ENCODE data around the gene CFAP43.

Gene CFAP43

DNA sequence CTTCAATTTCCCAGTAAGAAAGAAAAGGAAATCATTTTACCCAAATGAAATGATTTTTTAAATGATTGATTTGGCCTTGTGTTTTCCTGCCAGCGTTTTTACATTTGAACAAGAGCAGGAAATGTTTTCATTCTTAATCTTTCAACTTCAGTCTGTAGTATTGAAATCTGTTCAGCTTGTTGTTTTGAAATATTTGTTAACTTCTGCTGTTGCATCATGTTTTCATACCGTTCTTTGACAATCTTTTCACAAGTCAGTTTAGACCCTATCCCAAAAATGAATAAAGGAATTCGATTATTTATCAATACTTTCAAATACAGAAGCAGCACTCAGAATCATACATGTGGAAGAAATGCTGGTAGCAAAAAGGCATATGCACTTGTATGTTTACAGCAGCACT lies 102.1 kb downstream of the CFAP43 start:
- DNase-seq = no peak

DNA sequence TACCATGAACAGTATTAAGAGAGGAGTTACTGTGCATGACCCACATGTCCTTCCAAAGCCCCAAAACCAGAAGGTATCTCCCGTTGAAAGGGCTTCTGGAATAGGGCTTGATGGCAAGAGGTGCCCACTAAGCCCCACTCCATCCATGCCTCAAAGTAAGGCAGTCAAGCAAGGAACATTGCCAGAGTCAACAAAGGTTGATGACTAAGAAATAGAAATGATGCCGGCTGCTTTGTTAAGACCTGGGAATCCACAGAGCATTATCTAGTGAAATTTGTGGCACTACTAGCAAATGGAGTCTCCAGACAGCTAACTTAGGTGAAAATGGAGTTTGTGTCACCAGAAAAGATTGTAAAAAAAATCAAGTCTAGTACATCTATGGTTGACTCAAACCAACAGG lies 104.0 kb downstream of the CFAP43 start:
- DNase-seq = no peak

DNA sequence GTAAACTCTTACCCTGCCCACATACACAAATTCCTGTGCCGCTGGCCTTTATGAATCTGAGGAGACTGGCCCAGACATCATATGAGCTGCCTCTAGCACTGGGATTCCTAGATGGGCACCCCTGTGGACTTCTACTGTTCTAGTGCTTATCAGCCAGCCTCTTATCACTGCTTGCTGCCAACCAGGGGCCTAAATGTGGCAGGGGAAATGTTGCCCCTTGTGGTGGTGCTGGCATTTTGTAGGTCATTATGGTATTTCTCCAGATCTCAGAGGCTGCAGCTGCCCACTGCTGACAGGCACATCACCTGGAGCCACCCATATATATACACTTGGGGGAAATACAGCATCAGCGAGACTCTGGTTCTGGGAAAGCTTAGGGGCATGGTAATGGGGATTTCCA lies 104.8 kb downstream of the CFAP43 start:
- peak; percentile 36 for DNase-seq

GRCh38 chr10:104123397-104123796 lies 108.8 kb downstream of the CFAP43 start:
- peak; percentile 40 for DNase-seq

DNA sequence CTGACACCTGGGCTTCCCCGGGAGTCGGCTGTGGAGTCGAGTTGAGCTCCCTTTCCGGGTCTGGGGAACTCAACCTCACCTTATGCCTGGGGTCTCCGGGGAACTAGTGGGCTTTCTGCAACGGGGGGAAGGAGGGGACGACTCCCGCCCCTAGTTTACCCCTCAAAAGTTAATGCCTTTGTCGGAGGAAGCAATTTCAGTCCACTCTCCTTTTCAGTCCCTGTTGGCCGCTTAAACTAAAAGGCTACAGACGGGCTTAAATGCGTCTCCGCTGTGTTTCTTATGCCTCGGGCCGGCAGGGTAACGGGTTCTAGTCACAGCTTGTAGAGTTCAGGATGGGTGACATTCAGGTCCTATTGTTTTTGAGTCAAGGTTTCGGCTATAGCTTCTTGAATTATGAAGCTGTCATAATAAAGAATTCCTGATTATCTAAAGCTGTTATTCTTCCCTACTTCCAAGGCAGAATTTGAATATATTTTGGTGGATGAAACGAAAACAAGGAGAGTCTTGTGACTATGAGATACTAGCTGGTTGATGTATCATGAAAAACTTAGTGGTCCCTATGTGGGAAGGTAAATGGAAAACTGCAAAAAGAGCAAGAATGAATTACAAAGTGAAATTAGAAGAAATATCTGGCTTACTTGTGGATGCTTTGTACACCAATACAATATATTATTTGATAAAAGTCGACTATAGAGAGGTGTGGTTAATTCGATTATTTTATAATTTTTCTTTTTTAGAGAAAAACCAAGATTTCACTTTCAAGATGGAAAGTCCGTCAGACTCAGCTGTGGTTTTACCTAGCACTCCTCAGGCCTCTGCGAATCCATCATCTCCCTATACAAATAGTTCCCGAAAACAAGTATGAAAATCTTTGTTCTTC lies 109.7 kb downstream of the CFAP43 start:
- DNase-seq = no peak

GRCh38 chr10:104121485-104122224 lies 110.5 kb downstream of the CFAP43 start, which contains the start of gene SFR1:
TSS of gene SFR1 (plus strand) at chr10:104122171. CDS start at chr10:104122184, 13 bp downstream.
- peak; percentile 99 for DNase-seq

DNA sequence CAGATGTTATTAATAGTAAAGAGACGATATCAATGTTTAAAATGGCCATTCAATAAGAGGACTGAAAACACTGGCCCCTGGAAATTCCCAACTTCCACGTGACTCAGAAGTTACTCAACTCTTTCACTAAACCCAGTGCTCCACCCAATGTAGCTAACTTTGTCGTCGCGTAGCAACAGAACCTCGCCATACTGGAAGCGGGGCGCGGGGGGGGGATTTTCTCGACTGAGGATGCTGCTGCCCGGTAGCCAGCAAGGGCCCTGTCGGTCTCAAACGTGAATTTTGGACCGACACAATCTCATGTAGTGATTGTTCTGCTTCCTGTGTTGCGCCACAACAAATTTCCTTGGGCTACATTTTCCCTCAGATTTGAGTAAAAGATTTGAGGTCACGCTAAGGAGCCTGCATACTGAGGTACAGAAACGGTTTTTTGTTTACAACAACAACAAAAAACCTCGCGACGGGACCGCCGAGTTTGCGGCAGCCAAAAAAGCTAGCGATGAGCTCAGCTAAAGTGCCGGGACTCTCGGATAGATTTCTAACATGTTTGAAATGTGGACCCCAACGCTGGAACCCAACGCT lies 111.2 kb downstream of the CFAP43 start:
- peak; percentile 61 for DNase-seq

GRCh38 chr10:104120512-104120902 lies 111.7 kb downstream of the CFAP43 start:
- DNase-seq = no peak

- no peak for DNase-seq
These were observed 112.2 kb downstream of the CFAP43 start for GRCh38 chr10:104119996-104120395.

DNA sequence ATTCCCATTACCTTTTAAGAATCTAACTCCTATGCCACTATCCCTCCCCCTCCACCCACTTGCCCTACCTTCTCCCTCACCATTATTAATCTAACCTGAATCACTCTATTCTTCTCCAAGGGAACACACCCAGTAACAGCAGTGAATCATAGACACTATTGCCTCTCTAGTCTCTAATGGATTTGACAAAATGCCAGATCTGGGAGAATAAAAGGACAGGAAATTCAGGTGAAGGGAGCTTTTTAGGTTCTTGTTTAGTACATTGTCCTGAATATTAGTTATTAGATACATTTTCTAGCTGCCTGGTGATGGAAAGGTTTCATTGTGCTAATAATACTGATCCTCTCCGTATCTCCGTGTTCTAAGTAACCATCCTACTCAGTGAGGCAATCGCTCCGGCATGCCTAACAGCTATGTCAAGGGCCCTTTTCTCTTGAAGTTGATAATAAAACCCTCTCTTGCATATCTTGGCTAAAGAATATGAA lies 114.3 kb downstream of the CFAP43 start:
- no peak for DNase-seq

- DNase-seq = no peak
These were observed 118.7 kb downstream of the CFAP43 start for GRCh38 chr10:104113376-104113956.

GRCh38 chr10:104109908-104110662 lies 122.1 kb downstream of the CFAP43 start:
- no peak for DNase-seq

DNA sequence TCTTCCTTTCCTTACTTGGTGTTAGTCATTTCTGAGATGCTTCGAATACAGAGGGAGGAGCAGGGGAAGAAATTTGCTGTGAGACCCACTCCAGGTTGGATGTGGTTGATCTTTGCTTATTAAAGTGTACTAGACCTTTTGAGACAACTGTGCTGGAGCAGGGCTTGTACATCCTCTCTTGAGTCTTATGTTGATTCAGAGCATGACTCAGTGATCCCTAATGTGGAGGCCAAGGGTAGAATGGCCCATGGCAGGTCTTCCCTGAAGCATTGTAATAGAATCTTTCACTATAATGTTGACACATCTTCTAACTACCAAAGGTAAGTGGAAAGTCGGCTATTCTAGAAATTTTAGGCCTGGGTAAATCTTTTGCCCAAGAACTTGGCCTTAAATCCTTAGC lies 127.2 kb downstream of the CFAP43 start:
- no peak for DNase-seq

GRCh38 chr10:104104418-104104817 lies 127.7 kb downstream of the CFAP43 start:
- no peak for DNase-seq

DNA sequence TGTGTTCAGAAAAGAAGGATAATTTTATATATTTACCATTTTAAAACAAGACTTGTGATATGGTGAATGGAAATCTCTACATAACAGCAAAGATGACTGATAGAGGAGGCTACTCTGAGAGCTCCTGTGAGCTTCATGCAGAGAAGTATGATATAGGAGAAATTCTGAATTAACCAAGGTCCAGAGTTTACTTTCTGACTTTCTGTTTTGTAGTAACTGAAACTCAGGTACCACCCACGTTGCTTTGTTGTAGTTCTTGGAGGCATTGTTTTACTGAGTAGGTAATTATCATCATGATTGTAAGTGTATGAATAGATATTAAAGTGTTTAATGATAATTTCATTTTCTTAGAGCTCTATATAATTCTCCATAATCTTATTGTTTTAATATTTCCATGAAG lies 128.2 kb downstream of the CFAP43 start:
- DNase-seq = no peak

GRCh38 chr10:104101902-104102301 lies 130.3 kb downstream of the CFAP43 start:
- DNase-seq = no peak

DNA sequence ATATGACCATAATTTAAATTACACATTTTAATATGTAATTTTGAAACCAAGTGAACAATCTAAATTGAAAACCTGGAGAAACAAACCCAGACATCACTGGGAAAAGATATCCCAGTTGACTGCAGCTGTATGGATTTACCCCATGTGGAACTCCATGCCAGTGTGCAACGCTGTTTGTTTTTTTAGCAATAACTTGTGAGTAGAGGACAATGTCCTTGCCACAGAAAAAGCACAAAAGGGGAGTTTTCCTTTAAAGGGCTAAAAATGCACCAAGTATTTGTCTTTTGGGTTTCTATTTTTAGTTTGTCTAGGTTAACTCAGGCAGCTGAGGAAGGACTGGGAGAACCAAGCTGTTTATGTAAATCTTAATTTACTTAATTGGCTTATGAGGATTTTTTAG lies 131.4 kb downstream of the CFAP43 start:
- DNase-seq = no peak

DNA sequence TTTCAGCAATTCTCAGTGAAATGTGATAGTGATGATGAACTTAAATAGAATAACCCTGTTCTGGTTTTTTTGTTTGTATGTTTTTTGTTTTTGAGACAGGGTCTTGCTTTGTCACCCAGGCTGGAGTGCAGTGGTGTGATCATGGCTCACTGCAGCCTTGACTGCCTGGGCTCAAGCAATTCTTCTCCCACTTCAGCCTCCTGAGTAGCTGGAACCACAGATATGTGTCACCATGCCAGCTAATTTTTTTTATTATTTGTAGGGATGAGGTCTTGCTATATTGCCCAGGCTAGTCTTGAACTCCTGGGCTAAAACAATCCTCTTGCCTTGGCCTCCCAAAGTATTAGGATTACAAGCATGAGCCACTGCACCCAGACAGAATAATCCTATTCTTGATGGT lies 132.2 kb downstream of the CFAP43 start:
- DNase-seq = no peak

DNA sequence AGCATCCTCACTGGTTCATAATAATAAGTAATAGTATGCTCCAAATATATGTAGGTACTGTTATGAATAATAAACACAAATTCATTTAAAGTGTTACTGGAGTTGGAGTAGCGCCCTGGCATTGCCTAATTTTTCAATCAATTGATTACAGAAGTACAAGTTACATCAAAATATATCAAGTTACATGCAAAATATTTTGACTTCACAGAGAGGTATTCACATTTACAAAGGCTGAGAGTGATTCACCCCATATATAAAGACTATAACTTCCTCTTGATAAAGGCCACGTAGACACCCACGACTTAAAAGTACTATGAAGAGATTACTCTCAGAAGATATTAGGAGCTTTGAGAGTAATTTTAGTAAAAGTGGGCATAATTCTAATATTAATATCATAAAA lies 132.9 kb downstream of the CFAP43 start:
- DNase-seq = no peak

- DNase-seq = no peak
These were observed 133.7 kb downstream of the CFAP43 start for GRCh38 chr10:104098358-104098925.

DNA sequence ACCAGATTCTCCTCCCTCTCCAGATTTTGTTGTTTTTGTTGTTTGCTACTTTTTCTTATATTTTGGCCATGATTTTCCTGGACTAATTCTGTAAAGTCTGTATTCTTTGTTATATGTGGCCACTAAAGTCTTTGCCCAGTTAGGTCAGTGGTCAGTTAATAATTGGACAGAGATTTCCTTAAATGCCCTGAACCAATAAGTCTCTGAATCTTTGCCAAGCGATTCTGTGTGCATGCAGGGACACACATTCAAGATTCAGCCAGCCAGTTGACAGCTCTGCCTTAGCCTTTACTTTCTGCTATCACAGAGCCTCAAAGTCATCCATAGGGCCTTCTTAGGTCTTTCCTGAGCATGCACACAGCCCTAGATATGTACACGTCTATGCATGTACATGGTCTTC lies 135.5 kb downstream of the CFAP43 start:
- no peak for DNase-seq

DNA sequence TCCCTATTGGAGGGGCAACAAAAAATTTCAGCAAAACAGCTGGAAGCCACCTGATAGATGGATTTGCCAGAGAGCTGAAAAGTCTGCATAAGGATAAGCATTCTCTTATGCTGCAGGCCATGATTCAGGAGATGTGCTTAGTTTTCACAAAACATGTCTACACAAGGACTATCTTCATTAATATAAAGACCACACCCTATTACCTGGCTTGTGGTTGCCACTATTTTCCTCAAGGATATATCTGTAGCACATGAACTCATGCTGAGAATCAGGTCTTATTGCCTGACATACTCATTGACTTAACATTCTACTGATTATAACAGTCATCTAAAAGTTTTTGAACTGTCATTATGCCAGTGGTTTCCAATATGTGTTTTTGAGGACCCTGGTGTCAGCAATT lies 139.4 kb downstream of the CFAP43 start:
- DNase-seq = no peak
